K562 (cell line): ENCODE measurements around the gene NELFA. TPM values are rescaled to one million over a fixed set of nuclear protein-coding genes. Genes with fewer than 3 reads are reported as not detected.

Experiments
- ATAC-seq: fragments of 200-7000 bp; cut with Tn5 transposase; 3 replicates; pipeline ENCODE4 v1.9.1; 2020; ENCODE audit warnings: moderate library complexity
- BruUV-seq: library from RNA; stranded (reverse); fragments of 400-500 nt; replicated peaks from 2 replicates; lab custom pipeline; 2021; lab: Mats Ljungman, UMichigan
- CTCF ChIA-PET: fragments of 300-600 bp; formaldehyde crosslinking; extraction: SDS; loops from one replicate; lab custom pipeline; 2021; ENCODE audit warnings: low intra/inter-chr PET ratio; lab: Yijun Ruan, JAX
- POLR2A ChIA-PET: fragments of 300-600, 350-650 bp; sonication (Branson Sonifier 250); formaldehyde crosslinking; extraction: SDS; loops from one replicate; lab custom pipeline; 2021; ENCODE audit warnings: antibody characterized with exemption, inconsistent platforms; lab: Yijun Ruan, JAX
- DNase-seq, 4 experiments: peaks; one replicate each; pipeline versions ENCODE4 v3.0.0 to v3.0.0-alpha.2; 2011 to 2018; ENCODE audit warnings: low spot score in 3 of 4, mixed read lengths in 3 of 4; ENCODE audit errors: extremely low read depth in 1 of 4
- FAIRE-seq: peaks from 2 replicates; lab custom pipeline; 2011; peaks lifted over from hg19 to GRCh38; lab: Jason Lieb, UNC
- H2AFZ ChIP-seq: 2 replicates; pipeline ENCODE4 v1.6.0; 2011; ENCODE audit warnings: low read depth, low read length, control low read depth, inconsistent platforms
- H3K27ac ChIP-seq: fragments of 200-600 bp; 3 replicates; pipeline ENCODE4 v1.8.0; 2011; ENCODE audit warnings: low read depth, mild to moderate bottlenecking, control low read depth, inconsistent platforms, low read length, moderate library complexity, mixed read lengths; ENCODE audit errors: extremely low read depth
- H3K27me3 ChIP-seq, 2 experiments: fragments of 300-600 bp in 1 of 2; 2 replicates in 1 of 2; 3 replicates in 1 of 2; pipeline versions ENCODE4 v1.6.0 to v1.8.0; 2011; ENCODE audit warnings: inconsistent platforms in 2 of 2, low read length in 2 of 2, mild to moderate bottlenecking in 1 of 2, mixed read lengths in 1 of 2, moderate library complexity in 1 of 2; ENCODE audit not compliant: control insufficient read depth in 2 of 2, insufficient read depth in 2 of 2
- H3K36me3 ChIP-seq: fragments of 300-600 bp; 3 replicates; pipeline ENCODE4 v1.8.0; 2011; ENCODE audit warnings: mild to moderate bottlenecking, low read length, inconsistent platforms; ENCODE audit not compliant: control insufficient read depth, insufficient read depth
- H3K4me1 ChIP-seq, 2 experiments: fragments of 200-600 bp in 1 of 2; replicated peaks in 1 of 2; 2 replicates in 1 of 2; 3 replicates in 1 of 2; pipeline versions ENCODE4 v1.5.1 to v1.8.0; 2011; ENCODE audit warnings: inconsistent platforms in 2 of 2, low read length in 2 of 2, mild to moderate bottlenecking in 1 of 2, mixed read lengths in 1 of 2, moderate library complexity in 1 of 2; ENCODE audit not compliant: control insufficient read depth in 2 of 2, insufficient read depth in 2 of 2
- H3K4me2 ChIP-seq: 2 replicates; pipeline ENCODE4 v1.6.1; 2011; ENCODE audit warnings: low read length, control low read depth, inconsistent platforms, mixed read lengths; ENCODE audit not compliant: insufficient read depth
- H3K4me3 ChIP-seq: fragments of 200-600 bp; sonication (generic), shearing (Covaris generic); 2 replicates; pipeline ENCODE4 v1.5.1; 2016; ENCODE audit warnings: control low read depth, inconsistent platforms
- H3K79me2 ChIP-seq: fragments of 200-600 bp; 3 replicates; pipeline ENCODE4 v1.8.0; 2011; ENCODE audit warnings: low read length, inconsistent platforms; ENCODE audit not compliant: control insufficient read depth, insufficient read depth
- H3K9ac ChIP-seq, 2 experiments: 2 replicates each; pipeline versions ENCODE4 v1.6.0 to v1.6.1; 2011; ENCODE audit warnings: low read depth in 2 of 2, low read length in 2 of 2, control low read depth in 1 of 2, inconsistent platforms in 1 of 2, mild to moderate bottlenecking in 1 of 2, mixed read lengths in 1 of 2; ENCODE audit not compliant: insufficient read depth in 1 of 2
- H3K9me1 ChIP-seq: one replicate; pipeline ENCODE4 v1.6.0; 2011; ENCODE audit warnings: inconsistent platforms, mild to moderate bottlenecking, low read length, moderate library complexity; ENCODE audit not compliant: control insufficient read depth, insufficient read depth
- H3K9me3 ChIP-seq: replicated peaks from 2 replicates; pipeline ENCODE4 v1.5.1; 2011; ENCODE audit warnings: low read depth, low read length, inconsistent platforms; ENCODE audit not compliant: control insufficient read depth, insufficient read depth
- H4K20me1 ChIP-seq: replicated peaks from 2 replicates; pipeline ENCODE4 v1.6.1; 2011; ENCODE audit warnings: low read length, inconsistent platforms, mixed read lengths; ENCODE audit not compliant: control insufficient read depth, insufficient read depth
- CCNT2 ChIP-seq: IDR thresholded peaks from 2 replicates; pipeline ENCODE4 v1.6.1; 2011; ENCODE audit warnings: borderline replicate concordance, low read depth, mild to moderate bottlenecking, moderate library complexity, mixed read lengths, low read length; ENCODE audit not compliant: insufficient read length; ENCODE audit errors: extremely low read depth
- MCM5 ChIP-seq: fragments of 450-650 bp; IDR thresholded peaks from 2 replicates; pipeline ENCODE4 v1.6.1; 2016; ENCODE audit warnings: low read depth
- RFX7 ChIP-seq: fragments of 250-450 bp; sonication (Bioruptor Pico); IDR thresholded peaks from 2 replicates; pipeline ENCODE4 v1.5.1; 2021; ENCODE audit warnings: mild to moderate bottlenecking
- TCF7 ChIP-seq: sonication (generic); IDR thresholded peaks from 2 replicates; pipeline ENCODE4 v1.6.1; 2016; ENCODE audit warnings: antibody characterized with exemption, borderline replicate concordance
- U2AF1 ChIP-seq: fragments of 200-400 bp; formaldehyde crosslinking; optimal IDR thresholded peaks from 2 replicates; pipeline ENCODE3; 2017; ENCODE audit warnings: mild to moderate bottlenecking, low read depth, low read length, moderate library complexity
- ZC3H11A ChIP-seq: IDR thresholded peaks from 2 replicates; pipeline ENCODE4 v1.6.1; 2012; ENCODE audit warnings: low read depth, low read length, improper control_type of control experiment
- ZNF384 ChIP-seq: IDR thresholded peaks from 2 replicates; pipeline ENCODE4 v1.6.1; 2012; ENCODE audit warnings: low read depth, low read length, improper control_type of control experiment
- ZNF707 ChIP-seq: fragments of 250-450 bp; sonication (Bioruptor Pico); conservative IDR thresholded peaks from 2 replicates; pipeline ENCODE4 v1.8.0; 2022; ENCODE audit warnings: inconsistent platforms, mild to moderate bottlenecking, moderate library complexity
- WGBS: fragments of 100-300 bp; shearing (Covaris generic); methylation state at CpG from one replicate; pipeline ENCODE4 v1.1.6; 2016; ENCODE audit warnings: low coverage, mixed read lengths; ENCODE audit not compliant: insufficient coverage; ENCODE audit errors: missing lambda C conversion rate; 5-methylcytosine and 5-hydroxymethylcytosine counted together
- in situ Hi-C: fragments of 300-500 bp; cut with MboI; formaldehyde crosslinking; loops from 4 replicates; pipeline ENCODE4 v1.15.0; 2018; ENCODE audit warnings: inconsistent platforms, mixed read lengths
- intact Hi-C: fragments of 100-400 bp; cut with micrococcal nuclease; formaldehyde crosslinking; loops from 2 replicates; pipeline ENCODE4 v1.14.2; 2022
- polyA plus RNA-seq, 8 experiments: library from polyadenylated mRNA; depleted of rRNA in 4 of 8; stranded (reverse) in 5 of 8; unstranded in 3 of 8; fragments of >200 nt; fragmentation: Nextera tagmentation in 2 of 8; fragmentation: Illumina TruSeq in 1 of 8; extraction: Ambion mirVana in 2 of 8; extraction: Trizol in 1 of 8; gene quantifications; 2 replicates each; pipeline versions ENCODE4 v1.2.1 to v1.2.3, GENCODE V29; 2011 to 2014; ENCODE audit warnings: inconsistent platforms in 1 of 8, missing spikeins in 1 of 8
- total RNA-seq, 7 experiments: library from RNA; depleted of rRNA in 6 of 7; stranded (reverse); fragments of >200 nt in 6 of 7; fragmentation: Illumina TruSeq in 2 of 7; extraction: Trizol in 2 of 7; gene quantifications; 2 replicates each; pipeline versions ENCODE4 v1.2.1 to v1.2.3, GENCODE V29; 2011 to 2021; ENCODE audit warnings: low replicate concordance in 1 of 7
- TF ChIP-seq, protein P1 (sequence below): fragments of 450-650 bp; formaldehyde crosslinking; IDR thresholded peaks from 2 replicates; pipeline ENCODE4 v1.4.0; 2022; ENCODE audit warnings: mild to moderate bottlenecking, moderate library complexity

NELFA gene
- total and polyA plus RNA-seq, 9 of the 15 experiments (the other 6 are each of a cell fraction or from before 2014, with no cell fraction given): 0.76 to 59.6 (median 14.8) TPM

DNA sequence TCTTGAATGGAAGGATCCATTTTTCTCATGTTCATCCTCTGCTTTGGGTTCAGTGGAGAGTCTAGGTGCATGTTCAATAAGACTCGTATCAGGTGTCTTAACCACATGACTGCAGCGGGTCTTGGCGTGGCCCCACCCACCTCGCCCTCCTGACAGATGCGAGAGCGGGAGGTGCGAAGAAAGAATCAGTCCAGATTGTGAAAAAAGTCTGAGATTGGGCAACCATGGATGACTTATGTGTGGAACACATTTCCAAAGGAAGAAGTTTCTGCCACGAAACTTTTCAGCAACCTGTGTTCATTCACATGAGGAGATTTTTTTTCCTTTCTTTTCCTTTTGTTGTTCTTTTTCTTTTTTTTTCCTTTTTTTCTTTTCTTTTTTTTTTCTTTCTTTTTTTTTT lies 70.7 kb downstream of the NELFA start:
- intact Hi-C loops (no loop called here), in situ Hi-C loops (no loop called here)
- no TSS peak for BruUV-seq
- no peaks in the 10 kb centered on the region for H3K9me1 ChIP-seq
- no peak for DNase-seq
- no peaks in the 10 kb centered on the region for H3K9me3 ChIP-seq
- no peak overlapping the region for H2AFZ ChIP-seq
- no peak overlapping the region for H3K4me2 ChIP-seq
- WGBS: 80% methylated on average over 8 of the region's 8 CpGs
- ChIA-PET CTCF (interaction anchor here (0.8 kb wide), 1 partner anchor 25 kb away, joined by 3 read pairs; no protein-coding TSS in a partner anchor), POLR2A (interaction anchor here (1.9 kb wide), 1 partner anchor 16 kb away, joined by 5 read pairs; no protein-coding TSS in a partner anchor)
- H3K79me2 ChIP-seq: no peaks in the 10 kb centered on the region; the same call in 2 of the 3 replicates
- H3K9ac ChIP-seq: no peak overlapping the region
- H3K27ac ChIP-seq: no peak overlapping the region
- H4K20me1 ChIP-seq: peaks cover 4% of the 10 kb centered on the region; the same call in 1 of the 2 replicates
- no peak overlapping the region for H3K4me3 ChIP-seq
- no peaks in the 10 kb centered on the region for H3K27me3 ChIP-seq
- ATAC-seq: no peak
- no peak for TF ChIP-seq CCNT2
- no peak for TF ChIP-seq ZNF707
- no peak for FAIRE-seq
- no peaks in the 10 kb centered on the region; a peak in 1 of 5 replicates for H3K4me1 ChIP-seq
- peaks cover 80% of the 10 kb centered on the region for H3K36me3 ChIP-seq

DNA sequence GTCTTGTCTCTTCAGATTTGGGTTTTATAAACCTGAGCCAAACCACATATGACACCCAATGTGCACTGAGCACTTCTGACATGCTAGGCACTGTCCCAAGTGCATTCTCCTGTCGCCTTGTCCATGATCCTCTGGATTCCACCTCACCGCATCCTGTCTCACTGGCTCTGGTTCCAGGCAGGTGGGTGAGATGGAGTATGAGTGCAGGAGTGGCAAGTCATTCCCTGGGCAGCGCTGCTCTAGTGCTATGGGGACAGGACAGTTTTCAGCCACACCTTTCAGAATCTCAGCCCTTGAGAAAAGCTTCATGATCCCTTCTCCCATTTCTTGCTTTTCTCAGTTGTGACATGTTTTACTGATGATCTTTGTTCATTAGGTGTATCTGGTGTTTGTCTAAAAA lies 71.2 kb downstream of the NELFA start:
- Histone ChIP-seq H3K4me1 (no peaks in the 10 kb centered on the region; a peak in 2 of 5 replicates), H3K9ac (no peak overlapping the region), H3K27ac (no peak overlapping the region), H4K20me1 (peaks cover 4% of the 10 kb centered on the region; the same call in 1 of the 2 replicates), H3K36me3 (peaks cover 80% of the 10 kb centered on the region), H3K4me3 (no peak overlapping the region), H3K4me2 (no peak overlapping the region), H3K27me3 (no peaks in the 10 kb centered on the region), H2AFZ (no peak overlapping the region), H3K9me1 (no peaks in the 10 kb centered on the region), H3K9me3 (no peaks in the 10 kb centered on the region), H3K79me2 (no peaks in the 10 kb centered on the region; the same call in 2 of the 3 replicates)
- 98% methylated on average over 3 of the region's 3 CpGs for WGBS
- TF ChIP-seq ZNF384 (no peak), CCNT2 (no peak), U2AF1 (no peak), MCM5 (no peak), RFX7 (CRISPR knock-in tag) (no peak), ZC3H11A (no peak), TCF7 (no peak), ZNF707 (no peak)
- TF ChIP-seq, protein P1, sequence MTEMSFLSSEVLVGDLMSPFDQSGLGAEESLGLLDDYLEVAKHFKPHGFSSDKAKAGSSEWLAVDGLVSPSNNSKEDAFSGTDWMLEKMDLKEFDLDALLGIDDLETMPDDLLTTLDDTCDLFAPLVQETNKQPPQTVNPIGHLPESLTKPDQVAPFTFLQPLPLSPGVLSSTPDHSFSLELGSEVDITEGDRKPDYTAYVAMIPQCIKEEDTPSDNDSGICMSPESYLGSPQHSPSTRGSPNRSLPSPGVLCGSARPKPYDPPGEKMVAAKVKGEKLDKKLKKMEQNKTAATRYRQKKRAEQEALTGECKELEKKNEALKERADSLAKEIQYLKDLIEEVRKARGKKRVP (CRISPR knock-in tag): no peak
- intact Hi-C loops (no loop called here), in situ Hi-C loops (no loop called here)
- POLR2A ChIA-PET: no interaction called here
- BruUV-seq: no TSS peak
- ATAC-seq (no peak; the same call in 2 of the 3 replicates), DNase-seq (no peak), FAIRE-seq (no peak)
- CTCF ChIA-PET: no interaction called here
